ENCODE results near the gene ITGB4. TPM values are rescaled to one million over a fixed set of nuclear protein-coding genes. Genes with fewer than 3 reads are reported as not detected.
"Not testable (repeated sequence)": the region's sequence is repeated elsewhere in the genome, so short reads cannot be mapped to it uniquely, and the experiment has no call there.

ITGB4 gene
- total RNA-seq, 1 experiment from 2014 or later, result not detected

GRCh38 chr17:75778066-75778860 is 57.0 kb downstream of the ITGB4 start:
- in situ Hi-C loops (cut with HindIII; ENCODE audit: low sequenced_read_pairs); DNase-seq (ENCODE audit: low spot score): not testable (repeated sequence)

GRCh38 chr17:75778861-75779249 is 57.6 kb downstream of the ITGB4 start:
- in situ Hi-C loops (cut with HindIII; ENCODE audit: low sequenced_read_pairs), result no loop called here
- DNase-seq (ENCODE audit: low spot score), result no peak

- DNase-seq (ENCODE audit: low spot score), result peak; percentile 100
- in situ Hi-C loops (cut with HindIII; ENCODE audit: low sequenced_read_pairs), result no loop called here
Measured at GRCh38 chr17:75779250-75779986, 58.2 kb downstream of the ITGB4 start.

GRCh38 chr17:75779987-75780889 is 59.0 kb downstream of the ITGB4 start:
- DNase-seq (ENCODE audit: low spot score), result no peak
- in situ Hi-C loops (cut with HindIII; ENCODE audit: low sequenced_read_pairs), result no loop called here

GRCh38 chr17:75783069-75783783 is 62.0 kb downstream of the ITGB4 start:
- in situ Hi-C loops (cut with HindIII; ENCODE audit: low sequenced_read_pairs), result no loop called here
- DNase-seq (ENCODE audit: low spot score), result peak; percentile 43

GRCh38 chr17:75783803-75784472 is 62.7 kb downstream of the ITGB4 start:
- no peak for DNase-seq (ENCODE audit: low spot score)
- in situ Hi-C loops (cut with HindIII; ENCODE audit: low sequenced_read_pairs), result no loop called here

- DNase-seq (ENCODE audit: low spot score), result peak; percentile 99
- in situ Hi-C loops (cut with HindIII; ENCODE audit: low sequenced_read_pairs), result no loop called here
Measured at GRCh38 chr17:75784473-75785015, 63.3 kb downstream of the ITGB4 start, which contains the start of gene UNK. Gene UNK, plus strand, starts transcription at chr17:75784806. Its CDS starts 75 bp downstream, at chr17:75784881.

- DNase-seq (ENCODE audit: low spot score), result peak; percentile 87
- in situ Hi-C loops (cut with HindIII; ENCODE audit: low sequenced_read_pairs), result no loop called here
Measured at GRCh38 chr17:75785016-75785890, 64.0 kb downstream of the ITGB4 start.

GRCh38 chr17:75791254-75791653 is 70.0 kb downstream of the ITGB4 start:
- in situ Hi-C loops (cut with HindIII; ENCODE audit: low sequenced_read_pairs), result no loop called here

GRCh38 chr17:75793460-75793859 is 72.2 kb downstream of the ITGB4 start:
- no peak for DNase-seq (ENCODE audit: low spot score)
- in situ Hi-C loops (cut with HindIII; ENCODE audit: low sequenced_read_pairs), result no loop called here

More at GRCh38 chr17:75791254-75791653, 70.0 kb downstream of the ITGB4 start:
- DNase-seq (ENCODE audit: low spot score), result no peak

- DNase-seq (ENCODE audit: low spot score), result no peak
- in situ Hi-C loops (cut with HindIII; ENCODE audit: low sequenced_read_pairs), result no loop called here
Measured at GRCh38 chr17:75795820-75796607, 74.8 kb downstream of the ITGB4 start.

- in situ Hi-C loops (cut with HindIII; ENCODE audit: low sequenced_read_pairs), result no loop called here
Measured at GRCh38 chr17:75799402-75799801, 78.1 kb downstream of the ITGB4 start.

GRCh38 chr17:75803883-75804282 is 82.6 kb downstream of the ITGB4 start:
- in situ Hi-C loops (cut with HindIII; ENCODE audit: low sequenced_read_pairs), result no loop called here
- no peak for DNase-seq (ENCODE audit: low spot score)

More at GRCh38 chr17:75799402-75799801, 78.1 kb downstream of the ITGB4 start:
- DNase-seq (ENCODE audit: low spot score), result no peak

GRCh38 chr17:75806822-75807500 is 85.7 kb downstream of the ITGB4 start:
- in situ Hi-C loops (cut with HindIII; ENCODE audit: low sequenced_read_pairs), result no loop called here
- no peak for DNase-seq (ENCODE audit: low spot score)
